ENCODE results near the gene NLK.

GRCh38 chr17:28043741-28044140 is 1.3 kb downstream of the NLK start:
- TF ChIP-seq CTCF (IDR thresholded peaks at IDR 0.05; ENCODE audit: poor library complexity, severe bottlenecking) (no peak), REST (IDR thresholded peaks at IDR 0.05; ENCODE audit: borderline replicate concordance) (no peak), EP300 (conservative IDR thresholded peaks at IDR 0.05; ENCODE audit: poor library complexity, severe bottlenecking) (no peak)

Data from neural cell (in vitro differentiated cells).